ENCODE data around the gene WFDC13. TPM values are rescaled to one million over a fixed set of nuclear protein-coding genes. Genes with fewer than 3 reads are reported as not detected.
"Not testable (repeated sequence)": the region's sequence is repeated elsewhere in the genome, so short reads cannot be mapped to it uniquely, and the experiment has no call there.

Gene WFDC13
- total RNA-seq, 4 donors from 2014 or later, result not detected

DNA sequence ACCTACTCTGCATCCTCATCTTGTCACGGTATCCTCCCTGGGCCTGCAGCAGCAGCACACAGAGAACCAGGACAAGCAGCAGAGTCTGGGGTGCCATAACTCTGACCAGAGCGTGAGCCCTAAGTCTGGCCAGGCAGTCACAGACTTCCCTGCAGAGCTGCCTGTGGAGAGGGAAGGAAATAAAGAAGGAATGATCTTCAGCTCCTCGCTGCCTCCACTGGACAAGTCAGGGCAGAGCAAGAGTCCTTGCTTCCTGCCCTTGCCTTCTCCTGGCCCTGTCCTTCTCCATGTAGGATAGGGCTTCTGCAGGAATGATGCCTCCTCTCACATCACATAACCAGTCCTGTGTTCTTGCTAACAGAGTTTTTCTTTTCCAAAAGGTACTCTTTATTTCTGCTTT is 15.9 kb upstream of the WFDC13 start:
- H3K9me3 ChIP-seq, result peaks cover 0 to 11% (median 0%) of the 10 kb centered on the region in 3 donors
- H3K36me3 ChIP-seq, result no peaks in the 10 kb centered on the region
- 13% methylated on average over 1 of the region's 3 CpGs; no CpG with 5 or more reads in 1 of the 2 donors for whole genome bisulfite sequencing, 2 donors (ENCODE audit: low coverage in 1 of 2)

GRCh38 chr20:45693346-45693745 is 8.5 kb upstream of the WFDC13 start:
- H3K4me1 ChIP-seq, result not testable (repeated sequence)

More for the DNA sequence above, 15.9 kb upstream of the WFDC13 start:
- Histone ChIP-seq H3K27me3 (peaks cover 20% of the 10 kb centered on the region), H3K27ac (no peak overlapping the region), H3K4me3 (no peak overlapping the region), H3K4me1 (no peaks in the 10 kb centered on the region)
- TF ChIP-seq POLR2AphosphoS5 (IDR thresholded peaks at IDR 0.05) (no peak), CTCF (IDR thresholded peaks at IDR 0.05) (no peak), POLR2A (IDR thresholded peaks at IDR 0.05) (no peak), EP300 (IDR thresholded peaks at IDR 0.05) (no peak)
- no peak for ATAC-seq

GRCh38 chr20:45695496-45695895 is 6.3 kb upstream of the WFDC13 start:
- Histone ChIP-seq H3K27me3 (no peaks in the 10 kb centered on the region), H3K27ac (no peak overlapping the region), H3K4me1 (no peaks in the 10 kb centered on the region), H3K4me3 (no peak overlapping the region), H3K9me3 (no peaks in the 10 kb centered on the region), H3K36me3 (no peaks in the 10 kb centered on the region)
- ATAC-seq, result no peak
- WGBS, 2 donors (ENCODE audit: low coverage in 1 of 2), result 86 to 91% methylated on average over 2 of the region's 2 CpGs
- TF ChIP-seq CTCF (IDR thresholded peaks at IDR 0.05) (no peak), POLR2AphosphoS5 (IDR thresholded peaks at IDR 0.05) (no peak), POLR2A (IDR thresholded peaks at IDR 0.05) (no peak), EP300 (IDR thresholded peaks at IDR 0.05) (no peak)

More at GRCh38 chr20:45693346-45693745, 8.5 kb upstream of the WFDC13 start:
- not testable (repeated sequence) for ATAC-seq, H3K27ac ChIP-seq, H3K27me3 ChIP-seq, H3K36me3 ChIP-seq, H3K4me3 ChIP-seq, H3K9me3 ChIP-seq
- WGBS, 2 donors (ENCODE audit: low coverage in 1 of 2), result 84% methylated on average over 12 of the region's 12 CpGs; no CpG with 5 or more reads in 1 of the 2 donors

DNA sequence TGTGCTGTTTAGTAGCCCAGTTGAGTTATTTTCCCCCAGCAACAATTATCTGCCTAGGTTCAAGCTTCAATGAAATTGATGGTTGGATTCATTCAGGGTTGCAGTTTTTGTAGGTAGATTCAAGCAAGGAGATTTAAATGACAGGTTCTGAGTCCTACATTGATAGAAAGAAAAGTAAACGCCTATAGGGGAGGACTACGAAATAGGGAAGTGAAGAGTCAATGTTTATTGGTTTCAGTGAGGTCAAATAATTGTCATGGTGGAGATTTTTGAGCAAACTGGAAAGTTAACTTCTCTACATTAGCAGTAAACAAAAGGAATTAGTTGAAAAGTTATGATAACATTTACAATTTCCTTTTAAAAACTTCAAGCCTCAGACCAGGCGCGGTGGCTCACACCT is 734 bp upstream of the WFDC13 start:
- TF ChIP-seq EP300 (IDR thresholded peaks at IDR 0.05), result no peak
- TF ChIP-seq POLR2AphosphoS5 (IDR thresholded peaks at IDR 0.05), result no peak
- TF ChIP-seq CTCF (IDR thresholded peaks at IDR 0.05), result no peak
- no peak for TF ChIP-seq POLR2A (IDR thresholded peaks at IDR 0.05)
- WGBS, 2 donors (ENCODE audit: low coverage in 1 of 2), result 61 to 71% methylated on average over 4 of the region's 4 CpGs
- no peak overlapping the region for H3K4me3 ChIP-seq
- no peaks in the 10 kb centered on the region for H3K4me1 ChIP-seq
- no peaks in the 10 kb centered on the region for H3K36me3 ChIP-seq
- ATAC-seq, result no peak
- H3K9me3 ChIP-seq, result no peaks in the 10 kb centered on the region
- no peaks in the 10 kb centered on the region for H3K27me3 ChIP-seq
- H3K27ac ChIP-seq, result no peak overlapping the region

DNA sequence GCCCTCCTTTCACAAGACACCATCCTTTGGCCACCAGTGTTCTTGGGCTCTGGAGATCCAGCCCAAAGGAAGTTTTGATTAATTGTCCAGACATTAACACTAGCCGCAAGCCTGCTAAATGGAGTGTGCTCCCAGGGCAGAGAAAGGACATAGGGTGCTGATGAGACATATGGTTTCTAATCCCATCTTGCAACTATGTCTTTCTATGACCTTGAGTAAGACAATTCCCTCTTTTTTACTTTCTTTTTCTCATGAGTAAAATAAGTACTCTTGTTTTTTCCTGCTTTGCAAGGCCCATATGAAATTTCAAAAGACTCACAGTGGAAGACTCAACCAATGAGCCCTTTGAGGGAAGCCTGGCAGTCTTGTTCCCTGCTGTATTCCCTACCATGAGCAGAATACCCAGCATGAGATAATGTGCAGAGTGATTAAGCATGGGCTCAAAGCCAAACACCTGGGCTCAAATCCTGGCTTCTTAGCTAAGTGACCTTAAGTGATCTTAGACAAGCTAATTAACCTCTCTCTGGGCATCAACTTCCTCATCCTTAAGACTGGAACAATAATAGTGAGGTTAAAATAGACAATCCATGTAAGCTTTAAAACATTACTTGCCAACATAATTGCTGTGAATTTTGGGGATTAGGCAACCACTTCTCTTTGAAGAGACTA is 3.3 kb downstream of the WFDC13 start, which contains the start of gene WFDC10B:
TSS of gene WFDC10B (minus strand) at position 51 of the 669 bp plus-strand sequence. CDS start 19,027 bp downstream, outside the sequence.
- Histone ChIP-seq H3K4me1 (no peaks in the 10 kb centered on the region), H3K4me3 (no peak within 1 kb of the TSS), H3K9me3 (no peaks in the 10 kb centered on the region), H3K27me3 (no peaks in the 10 kb centered on the region), H3K36me3 (no peaks in the 10 kb centered on the region), H3K27ac (no peak within 1 kb of the TSS)
- 86% methylated on average over 1 of the region's 1 CpG; no CpG with 5 or more reads in 1 of the 2 donors for WGBS, 2 donors (ENCODE audit: low coverage in 1 of 2)
- no peak for ATAC-seq
- TF ChIP-seq POLR2AphosphoS5 (IDR thresholded peaks at IDR 0.05), result no peak
- TF ChIP-seq CTCF (IDR thresholded peaks at IDR 0.05), result no peak
- TF ChIP-seq POLR2A (IDR thresholded peaks at IDR 0.05), result no peak
- no peak for TF ChIP-seq EP300 (IDR thresholded peaks at IDR 0.05)

DNA sequence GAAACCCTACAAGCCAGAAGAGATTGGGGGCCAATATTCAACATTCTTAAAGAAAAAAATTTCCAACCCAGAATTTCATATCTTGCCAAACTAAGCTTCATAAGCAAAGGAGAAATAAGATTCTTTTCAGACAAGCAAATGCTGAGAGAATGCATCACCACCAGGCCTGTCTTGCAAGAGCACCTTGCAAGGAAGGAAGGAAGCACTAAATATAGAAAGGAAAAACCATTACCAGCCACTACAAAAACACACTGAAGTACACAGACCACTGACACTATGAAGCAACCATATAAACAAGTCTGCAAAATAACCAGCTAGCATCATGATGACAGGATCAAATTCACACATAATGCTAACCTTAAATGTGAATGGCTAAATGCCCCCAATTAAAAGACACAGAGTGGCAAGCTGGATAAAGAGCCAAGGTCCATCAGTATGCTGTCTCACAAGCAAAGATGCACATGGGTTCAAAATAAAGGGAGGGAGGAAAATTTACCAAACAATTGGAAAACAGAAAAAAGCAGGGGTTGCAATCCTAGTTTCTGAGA is 14.4 kb downstream of the WFDC13 start:
- not testable (repeated sequence) for H3K27ac ChIP-seq

More for the DNA sequence above, 14.4 kb downstream of the WFDC13 start:
- peaks cover 14% of the 10 kb centered on the region for H3K27me3 ChIP-seq
- ATAC-seq, H3K36me3 ChIP-seq, H3K4me1 ChIP-seq, H3K4me3 ChIP-seq: not testable (repeated sequence)
- H3K9me3 ChIP-seq, result peaks cover 0 to 27% (median 0%) of the 10 kb centered on the region in 3 donors
